ENCODE results near the gene U2SURP. TPM values are rescaled to one million over a fixed set of nuclear protein-coding genes. Genes with fewer than 3 reads are reported as not detected.

The U2SURP gene
- total and polyA plus RNA-seq, 4 donors = 8.3 to 41.2 (median 30.3) TPM

GRCh38 chr3:142963516-142964448 is 37.6 kb upstream of the U2SURP start, which contains the start of gene PAQR9:
TSS of gene PAQR9 (minus strand) at chr3:142963674. CDS start at chr3:142963336, 338 bp downstream.
- Histone ChIP-seq H3K4me1 (ENCODE audit: control insufficient read depth in 4 of 4, insufficient read depth in 4 of 4, low read length in 3 of 4) (peaks cover 4 to 38% (median 31%) of the 10 kb centered on the region in 4 donors), H3K27ac (ENCODE audit: low read depth in 1 of 2, low read length in 2 of 2) (peak within 1 kb of the TSS; percentile 75 to 78), H3K9ac (ENCODE audit: low read depth in 1 of 2, low read length in 2 of 2) (peak within 1 kb of the TSS; percentile 39 to 41), H3K27me3 (ENCODE audit: control insufficient read depth in 4 of 4, insufficient read depth in 4 of 4, low read length in 3 of 4) (no peaks in the 10 kb centered on the region), H3K9me3 (ENCODE audit: control insufficient read depth in 4 of 4, low read length in 3 of 4) (no peaks in the 10 kb centered on the region), H3K36me3 (ENCODE audit: control insufficient read depth in 4 of 4, insufficient read depth in 3 of 4, low read depth in 1 of 4, low read length in 3 of 4) (no peaks in the 10 kb centered on the region), H3K4me3 (ENCODE audit: low read depth in 1 of 3, low read length in 3 of 3) (peak within 1 kb of the TSS; percentile 64 to 90 (median 71))
- 2% methylated on average over 117 of the region's 117 CpGs for WGBS
- TF ChIP-seq MAX (IDR thresholded peaks at IDR 0.05) (no peak), SP1 (IDR thresholded peaks at IDR 0.05) (no peak)
- peak; percentile 79 for DNase-seq (ENCODE audit: low spot score)

- H3K27ac ChIP-seq (ENCODE audit: low read depth in 1 of 2, low read length in 2 of 2) = no peak overlapping the region
- no peaks in the 10 kb centered on the region for H3K9me3 ChIP-seq (ENCODE audit: control insufficient read depth in 4 of 4, low read length in 3 of 4)
- peaks cover 4 to 36% (median 30%) of the 10 kb centered on the region in 4 donors for H3K4me1 ChIP-seq (ENCODE audit: control insufficient read depth in 4 of 4, insufficient read depth in 4 of 4, low read length in 3 of 4)
- no peak overlapping the region for H3K4me3 ChIP-seq (ENCODE audit: low read depth in 1 of 3, low read length in 3 of 3)
- H3K27me3 ChIP-seq (ENCODE audit: control insufficient read depth in 4 of 4, insufficient read depth in 4 of 4, low read length in 3 of 4) = no peaks in the 10 kb centered on the region
- no peaks in the 10 kb centered on the region for H3K36me3 ChIP-seq (ENCODE audit: control insufficient read depth in 4 of 4, insufficient read depth in 3 of 4, low read depth in 1 of 4, low read length in 3 of 4)
- no peak for DNase-seq (ENCODE audit: low spot score)
- no peak overlapping the region for H3K9ac ChIP-seq (ENCODE audit: low read depth in 1 of 2, low read length in 2 of 2)
- TF ChIP-seq HNF4A (conservative IDR thresholded peaks at IDR 0.05) (no peak), GABPA (IDR thresholded peaks at IDR 0.05 in 1 of 2, conservative IDR thresholded peaks at IDR 0.05 in 1 of 2) (no peak), EGR1 (IDR thresholded peaks at IDR 0.05; ENCODE audit: low read depth in 2 of 2) (no peak), TAF1 (conservative IDR thresholded peaks at IDR 0.05) (no peak)
- TF ChIP-seq, protein P1, sequence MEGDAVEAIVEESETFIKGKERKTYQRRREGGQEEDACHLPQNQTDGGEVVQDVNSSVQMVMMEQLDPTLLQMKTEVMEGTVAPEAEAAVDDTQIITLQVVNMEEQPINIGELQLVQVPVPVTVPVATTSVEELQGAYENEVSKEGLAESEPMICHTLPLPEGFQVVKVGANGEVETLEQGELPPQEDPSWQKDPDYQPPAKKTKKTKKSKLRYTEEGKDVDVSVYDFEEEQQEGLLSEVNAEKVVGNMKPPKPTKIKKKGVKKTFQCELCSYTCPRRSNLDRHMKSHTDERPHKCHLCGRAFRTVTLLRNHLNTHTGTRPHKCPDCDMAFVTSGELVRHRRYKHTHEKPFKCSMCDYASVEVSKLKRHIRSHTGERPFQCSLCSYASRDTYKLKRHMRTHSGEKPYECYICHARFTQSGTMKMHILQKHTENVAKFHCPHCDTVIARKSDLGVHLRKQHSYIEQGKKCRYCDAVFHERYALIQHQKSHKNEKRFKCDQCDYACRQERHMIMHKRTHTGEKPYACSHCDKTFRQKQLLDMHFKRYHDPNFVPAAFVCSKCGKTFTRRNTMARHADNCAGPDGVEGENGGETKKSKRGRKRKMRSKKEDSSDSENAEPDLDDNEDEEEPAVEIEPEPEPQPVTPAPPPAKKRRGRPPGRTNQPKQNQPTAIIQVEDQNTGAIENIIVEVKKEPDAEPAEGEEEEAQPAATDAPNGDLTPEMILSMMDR (IDR thresholded peaks at IDR 0.05; ENCODE audit: low read depth, low read length, missing input control) = no peak
- TF ChIP-seq, protein P2, sequence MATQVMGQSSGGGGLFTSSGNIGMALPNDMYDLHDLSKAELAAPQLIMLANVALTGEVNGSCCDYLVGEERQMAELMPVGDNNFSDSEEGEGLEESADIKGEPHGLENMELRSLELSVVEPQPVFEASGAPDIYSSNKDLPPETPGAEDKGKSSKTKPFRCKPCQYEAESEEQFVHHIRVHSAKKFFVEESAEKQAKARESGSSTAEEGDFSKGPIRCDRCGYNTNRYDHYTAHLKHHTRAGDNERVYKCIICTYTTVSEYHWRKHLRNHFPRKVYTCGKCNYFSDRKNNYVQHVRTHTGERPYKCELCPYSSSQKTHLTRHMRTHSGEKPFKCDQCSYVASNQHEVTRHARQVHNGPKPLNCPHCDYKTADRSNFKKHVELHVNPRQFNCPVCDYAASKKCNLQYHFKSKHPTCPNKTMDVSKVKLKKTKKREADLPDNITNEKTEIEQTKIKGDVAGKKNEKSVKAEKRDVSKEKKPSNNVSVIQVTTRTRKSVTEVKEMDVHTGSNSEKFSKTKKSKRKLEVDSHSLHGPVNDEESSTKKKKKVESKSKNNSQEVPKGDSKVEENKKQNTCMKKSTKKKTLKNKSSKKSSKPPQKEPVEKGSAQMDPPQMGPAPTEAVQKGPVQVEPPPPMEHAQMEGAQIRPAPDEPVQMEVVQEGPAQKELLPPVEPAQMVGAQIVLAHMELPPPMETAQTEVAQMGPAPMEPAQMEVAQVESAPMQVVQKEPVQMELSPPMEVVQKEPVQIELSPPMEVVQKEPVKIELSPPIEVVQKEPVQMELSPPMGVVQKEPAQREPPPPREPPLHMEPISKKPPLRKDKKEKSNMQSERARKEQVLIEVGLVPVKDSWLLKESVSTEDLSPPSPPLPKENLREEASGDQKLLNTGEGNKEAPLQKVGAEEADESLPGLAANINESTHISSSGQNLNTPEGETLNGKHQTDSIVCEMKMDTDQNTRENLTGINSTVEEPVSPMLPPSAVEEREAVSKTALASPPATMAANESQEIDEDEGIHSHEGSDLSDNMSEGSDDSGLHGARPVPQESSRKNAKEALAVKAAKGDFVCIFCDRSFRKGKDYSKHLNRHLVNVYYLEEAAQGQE (IDR thresholded peaks at IDR 0.05) = no peak
- WGBS = 49% methylated on average over 3 of the region's 3 CpGs
Measured at GRCh38 chr3:142965581-142965980, 35.8 kb upstream of the U2SURP start.

GRCh38 chr3:142966808-142967207 is 34.6 kb upstream of the U2SURP start:
- no peak overlapping the region for H3K27ac ChIP-seq (ENCODE audit: low read depth in 1 of 2, low read length in 2 of 2)
- WGBS = 99% methylated on average over 2 of the region's 2 CpGs
- H3K9me3 ChIP-seq (ENCODE audit: control insufficient read depth in 4 of 4, low read length in 3 of 4) = no peaks in the 10 kb centered on the region
- H3K9ac ChIP-seq (ENCODE audit: low read depth in 1 of 2, low read length in 2 of 2) = no peak overlapping the region
- no peaks in the 10 kb centered on the region for H3K36me3 ChIP-seq (ENCODE audit: control insufficient read depth in 4 of 4, insufficient read depth in 3 of 4, low read depth in 1 of 4, low read length in 3 of 4)
- no peak overlapping the region for H3K4me3 ChIP-seq (ENCODE audit: low read depth in 1 of 3, low read length in 3 of 3)
- H3K27me3 ChIP-seq (ENCODE audit: control insufficient read depth in 4 of 4, insufficient read depth in 4 of 4, low read length in 3 of 4) = no peaks in the 10 kb centered on the region
- H3K4me1 ChIP-seq (ENCODE audit: control insufficient read depth in 4 of 4, insufficient read depth in 4 of 4, low read length in 3 of 4) = peaks cover 4 to 30% (median 22%) of the 10 kb centered on the region in 4 donors
- DNase-seq (ENCODE audit: low spot score) = no peak
- TF ChIP-seq ATF3 (IDR thresholded peaks at IDR 0.05) (no peak), YY1 (IDR thresholded peaks at IDR 0.05) (no peak), RXRA (IDR thresholded peaks at IDR 0.05) (no peak), NR2F2 (IDR thresholded peaks at IDR 0.05) (no peak), FOXA2 (IDR thresholded peaks at IDR 0.05) (no peak), HNF4G (IDR thresholded peaks at IDR 0.05) (no peak), GABPA (IDR thresholded peaks at IDR 0.05 in 1 of 2, conservative IDR thresholded peaks at IDR 0.05 in 1 of 2) (no peak), JUND (IDR thresholded peaks at IDR 0.05) (no peak), TAF1 (conservative IDR thresholded peaks at IDR 0.05) (no peak)
- TF ChIP-seq, protein P3, sequence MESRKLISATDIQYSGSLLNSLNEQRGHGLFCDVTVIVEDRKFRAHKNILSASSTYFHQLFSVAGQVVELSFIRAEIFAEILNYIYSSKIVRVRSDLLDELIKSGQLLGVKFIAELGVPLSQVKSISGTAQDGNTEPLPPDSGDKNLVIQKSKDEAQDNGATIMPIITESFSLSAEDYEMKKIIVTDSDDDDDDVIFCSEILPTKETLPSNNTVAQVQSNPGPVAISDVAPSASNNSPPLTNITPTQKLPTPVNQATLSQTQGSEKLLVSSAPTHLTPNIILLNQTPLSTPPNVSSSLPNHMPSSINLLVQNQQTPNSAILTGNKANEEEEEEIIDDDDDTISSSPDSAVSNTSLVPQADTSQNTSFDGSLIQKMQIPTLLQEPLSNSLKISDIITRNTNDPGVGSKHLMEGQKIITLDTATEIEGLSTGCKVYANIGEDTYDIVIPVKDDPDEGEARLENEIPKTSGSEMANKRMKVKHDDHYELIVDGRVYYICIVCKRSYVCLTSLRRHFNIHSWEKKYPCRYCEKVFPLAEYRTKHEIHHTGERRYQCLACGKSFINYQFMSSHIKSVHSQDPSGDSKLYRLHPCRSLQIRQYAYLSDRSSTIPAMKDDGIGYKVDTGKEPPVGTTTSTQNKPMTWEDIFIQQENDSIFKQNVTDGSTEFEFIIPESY (IDR thresholded peaks at IDR 0.05) = no peak

All from liver (tissue), 9 donors.